Astrocyte (in vitro differentiated cells and primary cell): ENCODE results near the gene GP1BA. TPM values are rescaled to one million over a fixed set of nuclear protein-coding genes. Genes with fewer than 3 reads are reported as not detected.
"Not testable (repeated sequence)": the region's sequence is repeated elsewhere in the genome, so short reads cannot be mapped to it uniquely, and the experiment has no call there.

Source experiments
- DNase-seq: peaks from one replicate; pipeline ENCODE4 v3.0.0-alpha.2; 2010; ENCODE audit warnings: low read depth
- FAIRE-seq: peaks from 2 replicates; lab custom pipeline; 2011; peaks lifted over from hg19 to GRCh38; lab: Jason Lieb, UNC
- H2AFZ ChIP-seq: 2 replicates; pipeline ENCODE4 v1.6.0; 2012; ENCODE audit warnings: low read depth, low read length, inconsistent platforms
- H3K27ac ChIP-seq: 2 replicates; pipeline ENCODE4 v1.5.1; 2011; ENCODE audit warnings: low read depth, low read length, inconsistent platforms
- H3K27me3 ChIP-seq: 2 replicates; pipeline ENCODE4 v1.6.0; 2011; ENCODE audit warnings: low read length, inconsistent platforms; ENCODE audit not compliant: insufficient read depth
- H3K36me3 ChIP-seq: 2 replicates; pipeline ENCODE4 v1.5.1; 2011; ENCODE audit warnings: low read length, inconsistent platforms; ENCODE audit not compliant: insufficient read depth
- H3K4me1 ChIP-seq: 2 replicates; pipeline ENCODE4 v1.5.1; 2011; ENCODE audit warnings: low read length, inconsistent platforms; ENCODE audit not compliant: insufficient read depth
- H3K4me2 ChIP-seq: 2 replicates; pipeline ENCODE4 v1.6.0; 2012; ENCODE audit warnings: low read length, inconsistent platforms
- H3K4me3 ChIP-seq: 2 replicates; pipeline ENCODE4 v1.5.1; 2011; ENCODE audit warnings: low read depth, mild to moderate bottlenecking, low read length, inconsistent platforms; ENCODE audit not compliant: insufficient read depth
- H3K79me2 ChIP-seq: 2 replicates; pipeline ENCODE4 v1.6.0; 2012; ENCODE audit warnings: mild to moderate bottlenecking, low read length, inconsistent platforms; ENCODE audit not compliant: insufficient read depth
- H3K9ac ChIP-seq: 2 replicates; pipeline ENCODE4 v1.6.0; 2012; ENCODE audit warnings: mild to moderate bottlenecking, low read length, inconsistent platforms
- H3K9me3 ChIP-seq: 2 replicates; pipeline ENCODE4 v1.5.1; 2012; ENCODE audit warnings: low read depth, mild to moderate bottlenecking, low read length, inconsistent platforms; ENCODE audit not compliant: insufficient read depth
- H4K20me1 ChIP-seq: 2 replicates; pipeline ENCODE4 v1.6.0; 2012; ENCODE audit warnings: low read length, inconsistent platforms; ENCODE audit not compliant: insufficient read depth
- H3K27ac Mint-ChIP-seq: one replicate; pipeline ENCODE4 v1.8.0; 2021; ENCODE audit warnings: mild to moderate bottlenecking, mixed read lengths; ENCODE audit not compliant: unreplicated experiment
- H3K27me3 Mint-ChIP-seq: one replicate; pipeline ENCODE4 v1.8.0; 2021; ENCODE audit warnings: low read depth, mixed read lengths; ENCODE audit not compliant: unreplicated experiment
- H3K36me3 Mint-ChIP-seq: one replicate; pipeline ENCODE4 v1.8.0; 2021; ENCODE audit warnings: low read depth, mixed read lengths; ENCODE audit not compliant: unreplicated experiment
- H3K4me1 Mint-ChIP-seq: one replicate; pipeline ENCODE4 v1.8.0; 2021; ENCODE audit warnings: low read depth, mixed read lengths; ENCODE audit not compliant: unreplicated experiment
- H3K4me3 Mint-ChIP-seq: one replicate; pipeline ENCODE4 v1.8.0; 2021; ENCODE audit warnings: mild to moderate bottlenecking, moderate library complexity, mixed read lengths; ENCODE audit not compliant: unreplicated experiment
- H3K9me3 Mint-ChIP-seq: one replicate; pipeline ENCODE4 v1.8.0; 2021; ENCODE audit warnings: mild to moderate bottlenecking, mixed read lengths; ENCODE audit not compliant: unreplicated experiment
- CTCF ChIP-seq: IDR thresholded peaks from 2 replicates; pipeline ENCODE4 v1.5.1; 2011; ENCODE audit warnings: low read depth, mild to moderate bottlenecking, inconsistent platforms, low read length, moderate library complexity; ENCODE audit not compliant: insufficient read depth
- EZH2 ChIP-seq: IDR thresholded peaks from 2 replicates; pipeline ENCODE4 v1.6.1; 2012; ENCODE audit warnings: mild to moderate bottlenecking, low read length, inconsistent platforms; ENCODE audit not compliant: insufficient read depth
- total RNA-seq: library from RNA; stranded (reverse); gene quantifications from 2 replicates; pipeline ENCODE4 v1.2.1, GENCODE V29; 2021

Gene GP1BA
- total RNA-seq, 1 donor from 2014 or later: 0.09 TPM

GRCh38 chr17:4908301-4908700, 23.8 kb upstream of the GP1BA start:
- Mint-ChIP-seq H3K36me3 (no peaks in the 10 kb centered on the region), H3K27me3 (no peaks in the 10 kb centered on the region), H3K27ac (no peak overlapping the region), H3K9me3 (no peaks in the 10 kb centered on the region), H3K4me1 (peaks cover 2% of the 10 kb centered on the region), H3K4me3 (no peak overlapping the region)
- Histone ChIP-seq H3K79me2 (no peaks in the 10 kb centered on the region), H3K4me3 (no peak overlapping the region), H4K20me1 (no peaks in the 10 kb centered on the region), H3K27me3 (no peaks in the 10 kb centered on the region), H3K9me3 (no peaks in the 10 kb centered on the region), H3K36me3 (no peaks in the 10 kb centered on the region), H3K27ac (no peak overlapping the region), H3K4me1 (peaks cover 4% of the 10 kb centered on the region), H2AFZ (peak overlapping the region; percentile 50), H3K9ac (peak overlapping the region; percentile 57), H3K4me2 (peak overlapping the region; percentile 59)
- TF ChIP-seq CTCF (no peak), EZH2 (no peak)
- FAIRE-seq: no peak
- no peak for DNase-seq

- H3K27me3 ChIP-seq: no peaks in the 10 kb centered on the region
- peak overlapping the region; percentile 89 for H2AFZ ChIP-seq
- FAIRE-seq (no peak), DNase-seq (peak; percentile 74)
- Mint-ChIP-seq H3K36me3 (no peaks in the 10 kb centered on the region), H3K4me3 (no peak overlapping the region), H3K27ac (no peak overlapping the region), H3K9me3 (no peaks in the 10 kb centered on the region), H3K4me1 (peaks cover 2% of the 10 kb centered on the region), H3K27me3 (no peaks in the 10 kb centered on the region)
- H3K9ac ChIP-seq: peak overlapping the region; percentile 57
- no peaks in the 10 kb centered on the region for H4K20me1 ChIP-seq
- H3K4me1 ChIP-seq: peaks cover 4% of the 10 kb centered on the region
- H3K79me2 ChIP-seq: no peaks in the 10 kb centered on the region
- no peak overlapping the region for H3K4me3 ChIP-seq
- no peaks in the 10 kb centered on the region for H3K36me3 ChIP-seq
- no peak overlapping the region for H3K27ac ChIP-seq
- TF ChIP-seq CTCF (peak; percentile 58), EZH2 (no peak)
- peak overlapping the region; percentile 59 for H3K4me2 ChIP-seq
- no peaks in the 10 kb centered on the region for H3K9me3 ChIP-seq
Measured at GRCh38 chr17:4908711-4909496, 23.2 kb upstream of the GP1BA start.

- FAIRE-seq (no peak), DNase-seq (no peak)
- Mint-ChIP-seq H3K4me3 (no peak overlapping the region), H3K27me3 (no peaks in the 10 kb centered on the region), H3K36me3 (no peaks in the 10 kb centered on the region), H3K4me1 (no peaks in the 10 kb centered on the region), H3K27ac (no peak overlapping the region), H3K9me3 (no peaks in the 10 kb centered on the region)
- H3K4me2 ChIP-seq: no peak overlapping the region
- no peak overlapping the region for H2AFZ ChIP-seq
- no peak overlapping the region for H3K9ac ChIP-seq
- H3K79me2 ChIP-seq: no peaks in the 10 kb centered on the region
- no peaks in the 10 kb centered on the region for H3K36me3 ChIP-seq
- H3K27me3 ChIP-seq: no peaks in the 10 kb centered on the region
- H3K4me3 ChIP-seq: no peak overlapping the region
- H3K9me3 ChIP-seq: no peaks in the 10 kb centered on the region
- H4K20me1 ChIP-seq: no peaks in the 10 kb centered on the region
- no peak for TF ChIP-seq EZH2
- TF ChIP-seq CTCF: no peak
- peaks cover under 1% of the 10 kb centered on the region for H3K4me1 ChIP-seq
- no peak overlapping the region for H3K27ac ChIP-seq
Measured at GRCh38 chr17:4913994-4914393, 18.1 kb upstream of the GP1BA start.

GRCh38 chr17:4914551-4914950, 17.5 kb upstream of the GP1BA start:
- H3K4me3 ChIP-seq, H3K36me3 ChIP-seq, FAIRE-seq, H3K4me1 Mint-ChIP-seq, H3K4me3 Mint-ChIP-seq, H3K4me2 ChIP-seq, H3K9me3 ChIP-seq, H3K27me3 ChIP-seq, H3K27me3 Mint-ChIP-seq, H3K27ac ChIP-seq, H2AFZ ChIP-seq, H3K4me1 ChIP-seq, H3K79me2 ChIP-seq, H3K9me3 Mint-ChIP-seq, DNase-seq, H3K36me3 Mint-ChIP-seq, H4K20me1 ChIP-seq, H3K9ac ChIP-seq, H3K27ac Mint-ChIP-seq: not testable (repeated sequence)
